WTC11 (cell line): ENCODE measurements around the gene CACNA1H. TPM values are rescaled to one million over a fixed set of nuclear protein-coding genes. Genes with fewer than 3 reads are reported as not detected.

Experiments used
- ATAC-seq: fragments of 200-7000 bp; cut with Tn5 transposase; 2 replicates; pipeline ENCODE4 v1.10.0; 2021; ENCODE audit warnings: mild to moderate bottlenecking, moderate library complexity
- CTCF ChIA-PET: fragments of 300-600 bp; sonication (Branson Sonifier 250); formaldehyde crosslinking; loops from one replicate; lab custom pipeline; 2021; ENCODE audit warnings: antibody characterized with exemption; lab: Charles Lee
- POLR2A ChIA-PET: fragments of 350-600 bp; sonication (Branson Sonifier 250); formaldehyde crosslinking; loops from one replicate; lab custom pipeline; 2021; ENCODE audit warnings: antibody characterized with exemption; lab: Charles Lee
- DNase-seq: peaks from one replicate; pipeline ENCODE4 v3.0.0; 2021; ENCODE audit warnings: low spot score
- H3K27ac Mint-ChIP-seq: 2 replicates; pipeline ENCODE4 v1.8.0; 2021; ENCODE audit warnings: mixed read lengths
- H3K27me3 Mint-ChIP-seq: 2 replicates; pipeline ENCODE4 v1.8.0; 2021; ENCODE audit warnings: low read depth, mild to moderate bottlenecking, moderate library complexity, mixed read lengths
- H3K36me3 Mint-ChIP-seq: 2 replicates; pipeline ENCODE4 v1.8.0; 2021; ENCODE audit warnings: mixed read lengths
- H3K4me1 Mint-ChIP-seq: 2 replicates; pipeline ENCODE4 v1.8.0; 2022; ENCODE audit warnings: mixed read lengths
- H3K4me3 Mint-ChIP-seq: 2 replicates; pipeline ENCODE4 v1.8.0; 2021; ENCODE audit warnings: mild to moderate bottlenecking, moderate library complexity, mixed read lengths
- H3K9me3 Mint-ChIP-seq: 2 replicates; pipeline ENCODE4 v1.8.0; 2021; ENCODE audit warnings: mixed read lengths
- CTCF ChIP-seq: fragments of 200-600 bp; IDR thresholded peaks from 2 replicates; pipeline ENCODE4 v1.8.0; 2022; ENCODE audit warnings: antibody characterized with exemption
- E2F4 ChIP-seq: sonication (generic); formaldehyde crosslinking; IDR thresholded peaks from 2 replicates; pipeline ENCODE4 v1.8.1; 2022; ENCODE audit warnings: low read depth, mild to moderate bottlenecking, moderate library complexity, missing genetic modification reagents, borderline replicate concordance
- ERG ChIP-seq: fragments of 250-450 bp; sonication (Bioruptor Pico); IDR thresholded peaks from 2 replicates; pipeline ENCODE4 v1.8.0; 2021; ENCODE audit warnings: mild to moderate bottlenecking
- FOXJ3 ChIP-seq: sonication (generic); formaldehyde crosslinking; IDR thresholded peaks from 2 replicates; pipeline ENCODE4 v1.9.0; 2021; ENCODE audit warnings: missing genetic modification reagents, mild to moderate bottlenecking, borderline replicate concordance
- GTF2I ChIP-seq: fragments of 250-450 bp; sonication (Bioruptor Pico); conservative IDR thresholded peaks from 2 replicates; pipeline ENCODE4 v1.4.0; 2021; ENCODE audit warnings: mild to moderate bottlenecking
- IRF1 ChIP-seq: sonication (generic); formaldehyde crosslinking; IDR thresholded peaks from 2 replicates; pipeline ENCODE4 v1.8.0; 2023; ENCODE audit warnings: missing genetic modification reagents
- JUN ChIP-seq: sonication (generic); formaldehyde crosslinking; IDR thresholded peaks from 2 replicates; pipeline ENCODE4 v1.8.0; 2023; ENCODE audit warnings: mild to moderate bottlenecking, missing genetic modification reagents
- NR3C1 ChIP-seq: sonication (generic); formaldehyde crosslinking; conservative IDR thresholded peaks from 2 replicates; pipeline ENCODE4 v1.8.1; 2023; ENCODE audit warnings: low read depth, mild to moderate bottlenecking, missing genetic modification reagents
- PRDM15 ChIP-seq: sonication (generic); formaldehyde crosslinking; IDR thresholded peaks from 2 replicates; pipeline ENCODE4 v1.8.0; 2022; ENCODE audit warnings: missing genetic modification reagents
- PREB ChIP-seq: sonication (generic); formaldehyde crosslinking; IDR thresholded peaks from 2 replicates; pipeline ENCODE4 v1.8.1; 2022; ENCODE audit warnings: mild to moderate bottlenecking, missing genetic modification reagents, moderate library complexity, borderline replicate concordance
- PRRX2 ChIP-seq: fragments of 250-450 bp; sonication (Bioruptor Pico); IDR thresholded peaks from 2 replicates; pipeline ENCODE4 v1.8.0; 2021; ENCODE audit warnings: mild to moderate bottlenecking
- TEAD1 ChIP-seq: sonication (generic); formaldehyde crosslinking; IDR thresholded peaks from 2 replicates; pipeline ENCODE4 v1.8.0; 2022; ENCODE audit warnings: mild to moderate bottlenecking, missing genetic modification reagents
- TP53 ChIP-seq: sonication (generic); formaldehyde crosslinking; IDR thresholded peaks from 2 replicates; pipeline ENCODE4 v1.8.1; 2023; ENCODE audit warnings: mild to moderate bottlenecking, missing genetic modification reagents
- ZNF232 ChIP-seq: sonication (generic); formaldehyde crosslinking; IDR thresholded peaks from 2 replicates; pipeline ENCODE4 v1.8.0; 2022; ENCODE audit warnings: mild to moderate bottlenecking, missing genetic modification reagents
- ZNF263 ChIP-seq: sonication (generic); formaldehyde crosslinking; IDR thresholded peaks from 2 replicates; pipeline ENCODE4 v1.8.1; 2022; ENCODE audit warnings: low read depth, mild to moderate bottlenecking, moderate library complexity, missing genetic modification reagents
- ZNF317 ChIP-seq: sonication (generic); formaldehyde crosslinking; IDR thresholded peaks from 2 replicates; pipeline ENCODE4 v1.8.1; 2023; ENCODE audit warnings: low read depth, mild to moderate bottlenecking, moderate library complexity, missing genetic modification reagents, borderline replicate concordance
- ZNF425 ChIP-seq: fragments of 250-450 bp; sonication (Bioruptor Pico); conservative IDR thresholded peaks from 2 replicates; pipeline ENCODE4 v1.9.0; 2021; ENCODE audit warnings: mild to moderate bottlenecking
- ZNF512 ChIP-seq: sonication (generic); formaldehyde crosslinking; IDR thresholded peaks from 2 replicates; pipeline ENCODE4 v1.8.1; 2022; ENCODE audit warnings: missing genetic modification reagents, borderline replicate concordance
- total RNA-seq: library from RNA; stranded (reverse); gene quantifications from 3 replicates; pipeline ENCODE4 v1.2.3, GENCODE V29; 2021

The CACNA1H gene
- total RNA-seq, 1 experiment from 2014 or later: 38.0 TPM

GRCh38 chr16:1124795-1125194, 28.1 kb upstream of the CACNA1H start (continued):
- TF ChIP-seq ZNF425 (CRISPR knock-in tag): no peak
- TF ChIP-seq E2F4: no peak
- no peak for TF ChIP-seq CTCF
- TF ChIP-seq FOXJ3 (CRISPR knock-in tag): no peak
- TF ChIP-seq ZNF317 (CRISPR knock-in tag): no peak
- TF ChIP-seq GTF2I (CRISPR knock-in tag): no peak
- TF ChIP-seq JUN: no peak
- no peak for TF ChIP-seq TP53 (CRISPR knock-in tag)
- no peak for TF ChIP-seq ZNF232 (CRISPR knock-in tag)
- no peak for TF ChIP-seq PREB
- no peak for TF ChIP-seq PRRX2 (CRISPR knock-in tag)

- no peaks in the 10 kb centered on the region for H3K9me3 Mint-ChIP-seq
- no peak for TF ChIP-seq ZNF512
- ChIA-PET POLR2A (no interaction called here), CTCF (interaction anchor here (1.0 to 2.5 kb wide), 4 partner anchors 14 to 68 kb away, joined by 4 to 8 read pairs (median 5); no protein-coding TSS in a partner anchor)
- DNase-seq (no peak), ATAC-seq (no peak)
- H3K36me3 Mint-ChIP-seq: no peaks in the 10 kb centered on the region
- no peaks in the 10 kb centered on the region for H3K4me1 Mint-ChIP-seq
- H3K27me3 Mint-ChIP-seq: no peaks in the 10 kb centered on the region
- H3K27ac Mint-ChIP-seq: no peak overlapping the region
- no peak overlapping the region for H3K4me3 Mint-ChIP-seq
These were observed 27.4 kb upstream of the CACNA1H start for GRCh38 chr16:1125471-1125870.

GRCh38 chr16:1126044-1126443, 26.9 kb upstream of the CACNA1H start:
- no peaks in the 10 kb centered on the region for H3K36me3 Mint-ChIP-seq
- CTCF ChIA-PET: interaction anchor here (1.0 to 2.5 kb wide), 2 partner anchors 23 to 69 kb away, joined by 4 to 6 read pairs; no protein-coding TSS in a partner anchor
- TF ChIP-seq PRDM15 (CRISPR knock-in tag): no peak
- no peak for TF ChIP-seq ERG (CRISPR knock-in tag)
- TF ChIP-seq TEAD1: no peak
- no peak for TF ChIP-seq IRF1 (CRISPR knock-in tag)
- TF ChIP-seq ZNF263 (CRISPR knock-in tag): no peak
- TF ChIP-seq NR3C1: no peak

More at GRCh38 chr16:1126044-1126443, 26.9 kb upstream of the CACNA1H start:
- DNase-seq (no peak), ATAC-seq (no peak)
- Mint-ChIP-seq H3K27ac (no peak overlapping the region), H3K4me1 (no peaks in the 10 kb centered on the region), H3K4me3 (no peak overlapping the region), H3K27me3 (no peaks in the 10 kb centered on the region), H3K9me3 (no peaks in the 10 kb centered on the region)
- POLR2A ChIA-PET: no interaction called here
